Suprapubic skin (tissue), 4 donors: ENCODE measurements around the gene GBP5. TPM values are rescaled to one million over a fixed set of nuclear protein-coding genes. Genes with fewer than 3 reads are reported as not detected.
A peak's percentile ranks its signal among the peaks of the same experiment; 100 is the strongest.

Experiments used
- DNase-seq, 2 donors: peaks; one replicate each; pipeline ENCODE4 v3.0.0-alpha.2; 2019; ENCODE audit warnings: low spot score in 2 of 2
- H3K27ac ChIP-seq: fragments of 200-600 bp; sonication (generic); one replicate; pipeline ENCODE4 v1.5.1; 2019
- H3K27me3 ChIP-seq: fragments of 200-600 bp; sonication (generic); one replicate; pipeline ENCODE4 v1.5.1; 2019
- H3K36me3 ChIP-seq: fragments of 200-600 bp; sonication (generic); one replicate; pipeline ENCODE4 v1.5.1; 2019
- H3K4me1 ChIP-seq: fragments of 200-600 bp; sonication (generic); one replicate; pipeline ENCODE4 v1.5.1; 2019
- H3K4me3 ChIP-seq: fragments of 200-600 bp; sonication (generic); one replicate; pipeline ENCODE4 v1.5.1; 2019; ENCODE audit warnings: mild to moderate bottlenecking
- H3K9me3 ChIP-seq: fragments of 200-600 bp; sonication (generic); one replicate; pipeline ENCODE4 v1.5.1; 2019
- CTCF ChIP-seq, 2 donors: fragments of 200-600 bp in 1 of 2; fragments of 450-650 bp in 1 of 2; sonication (generic) in 1 of 2; IDR thresholded peaks; one replicate each; pipeline ENCODE4 v1.5.1; 2016 to 2019; ENCODE audit warnings: antibody characterized with exemption in 2 of 2, mild to moderate bottlenecking in 1 of 2, moderate library complexity in 1 of 2
- EP300 ChIP-seq: sonication (generic); formaldehyde crosslinking; IDR thresholded peaks from one replicate; pipeline ENCODE4 v1.6.1; 2017; ENCODE audit warnings: antibody characterized with exemption
- POLR2A ChIP-seq, 2 donors: fragments of 450-650 bp; IDR thresholded peaks; one replicate each; pipeline ENCODE4 v1.6.1; 2017; ENCODE audit warnings: antibody characterized with exemption in 2 of 2, mild to moderate bottlenecking in 2 of 2, moderate library complexity in 2 of 2
- POLR2AphosphoS5 ChIP-seq, 3 donors: sonication (generic); formaldehyde crosslinking; IDR thresholded peaks; one replicate each; pipeline ENCODE4 v1.6.1; 2017; ENCODE audit warnings: antibody characterized with exemption in 3 of 3
- WGBS: methylation state at CpG from one replicate; pipeline ENCODE4 v1.1.5; 2018; 5-methylcytosine and 5-hydroxymethylcytosine counted together
- total RNA-seq, 4 donors: library from RNA; depleted of rRNA; stranded (reverse); fragments of >200 nt; gene quantifications; one replicate each; pipeline ENCODE4 v1.1.0, GENCODE V29; 2016

Gene GBP5
- total RNA-seq, 4 donors from 2014 or later, result 0.21 to 0.38 (median 0.32) TPM; not detected in 1

GRCh38 chr1:89271341-89272015, 1.2 kb downstream of the GBP5 start:
- no peaks in the 10 kb centered on the region for H3K9me3 ChIP-seq
- H3K4me3 ChIP-seq, result peak overlapping the region; percentile 12
- peaks cover 13% of the 10 kb centered on the region for H3K4me1 ChIP-seq
- no peaks in the 10 kb centered on the region for H3K27me3 ChIP-seq
- H3K36me3 ChIP-seq, result no peaks in the 10 kb centered on the region
- DNase-seq, result no peak
- no peak overlapping the region for H3K27ac ChIP-seq
- TF ChIP-seq POLR2A (IDR thresholded peaks at IDR 0.05), result no peak
- TF ChIP-seq EP300, result no peak
- TF ChIP-seq CTCF (IDR thresholded peaks at IDR 0.05), result no peak
- TF ChIP-seq POLR2AphosphoS5 (IDR thresholded peaks at IDR 0.05), result no peak
- WGBS, result 50% methylated on average over 3 of the region's 3 CpGs

DNA sequence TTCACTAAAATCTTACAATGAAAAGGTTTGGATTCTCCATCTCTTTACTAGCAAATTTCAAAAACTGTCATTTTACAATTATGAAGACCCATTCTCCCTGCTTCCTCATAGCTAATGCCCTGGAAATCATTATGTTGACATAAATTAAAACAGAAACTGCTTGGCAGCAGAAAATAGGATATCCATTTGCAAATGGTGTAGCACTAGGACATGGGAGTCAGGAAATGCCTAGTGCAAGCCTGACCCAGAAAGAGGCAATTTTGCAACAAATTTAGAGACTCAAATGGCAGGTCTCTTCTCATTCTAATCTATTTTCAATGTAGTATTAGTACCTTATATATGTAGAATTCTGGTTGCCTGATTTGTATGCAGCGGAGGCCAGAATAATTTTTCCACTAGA, 2.2 kb downstream of the GBP5 start:
- no peak overlapping the region for H3K4me3 ChIP-seq
- no peak overlapping the region for H3K27ac ChIP-seq
- no peaks in the 10 kb centered on the region for H3K9me3 ChIP-seq
- TF ChIP-seq EP300 (no peak), CTCF (IDR thresholded peaks at IDR 0.05) (no peak), POLR2AphosphoS5 (IDR thresholded peaks at IDR 0.05) (no peak), POLR2A (IDR thresholded peaks at IDR 0.05) (no peak)
- H3K36me3 ChIP-seq, result no peaks in the 10 kb centered on the region
- DNase-seq, result no peak
- H3K27me3 ChIP-seq, result no peaks in the 10 kb centered on the region
- H3K4me1 ChIP-seq, result peaks cover 13% of the 10 kb centered on the region
- WGBS, result 84% methylated on average over 1 of the region's 1 CpG

GRCh38 chr1:89269277-89269676, 3.4 kb downstream of the GBP5 start:
- no peak for DNase-seq
- peaks cover 6% of the 10 kb centered on the region for H3K4me1 ChIP-seq
- TF ChIP-seq POLR2A (IDR thresholded peaks at IDR 0.05) (no peak), EP300 (no peak), CTCF (IDR thresholded peaks at IDR 0.05) (no peak), POLR2AphosphoS5 (IDR thresholded peaks at IDR 0.05) (no peak)
- 94% methylated on average over 5 of the region's 5 CpGs for WGBS
- H3K4me3 ChIP-seq, result no peak overlapping the region
- no peak overlapping the region for H3K27ac ChIP-seq
- no peaks in the 10 kb centered on the region for H3K36me3 ChIP-seq
- H3K9me3 ChIP-seq, result no peaks in the 10 kb centered on the region
- no peaks in the 10 kb centered on the region for H3K27me3 ChIP-seq

GRCh38 chr1:89262643-89263042, 10.0 kb downstream of the GBP5 start:
- H3K4me1 ChIP-seq, result peaks cover 28% of the 10 kb centered on the region
- no peak for TF ChIP-seq EP300
- DNase-seq, result no peak
- H3K4me3 ChIP-seq, result peak overlapping the region; percentile 8
- no peak overlapping the region for H3K27ac ChIP-seq
- no peaks in the 10 kb centered on the region for H3K27me3 ChIP-seq
- no peaks in the 10 kb centered on the region for H3K9me3 ChIP-seq
- H3K36me3 ChIP-seq, result no peaks in the 10 kb centered on the region
- 29% methylated on average over 2 of the region's 2 CpGs for WGBS

GRCh38 chr1:89261926-89262515, 10.6 kb downstream of the GBP5 start:
- Histone ChIP-seq H3K4me1 (peaks cover 28% of the 10 kb centered on the region), H3K4me3 (peak overlapping the region; percentile 8), H3K9me3 (no peaks in the 10 kb centered on the region), H3K27ac (no peak overlapping the region), H3K27me3 (no peaks in the 10 kb centered on the region), H3K36me3 (no peaks in the 10 kb centered on the region)
- DNase-seq, result no peak
- no peak for TF ChIP-seq EP300
- WGBS, result 18% methylated on average over 6 of the region's 6 CpGs

DNA sequence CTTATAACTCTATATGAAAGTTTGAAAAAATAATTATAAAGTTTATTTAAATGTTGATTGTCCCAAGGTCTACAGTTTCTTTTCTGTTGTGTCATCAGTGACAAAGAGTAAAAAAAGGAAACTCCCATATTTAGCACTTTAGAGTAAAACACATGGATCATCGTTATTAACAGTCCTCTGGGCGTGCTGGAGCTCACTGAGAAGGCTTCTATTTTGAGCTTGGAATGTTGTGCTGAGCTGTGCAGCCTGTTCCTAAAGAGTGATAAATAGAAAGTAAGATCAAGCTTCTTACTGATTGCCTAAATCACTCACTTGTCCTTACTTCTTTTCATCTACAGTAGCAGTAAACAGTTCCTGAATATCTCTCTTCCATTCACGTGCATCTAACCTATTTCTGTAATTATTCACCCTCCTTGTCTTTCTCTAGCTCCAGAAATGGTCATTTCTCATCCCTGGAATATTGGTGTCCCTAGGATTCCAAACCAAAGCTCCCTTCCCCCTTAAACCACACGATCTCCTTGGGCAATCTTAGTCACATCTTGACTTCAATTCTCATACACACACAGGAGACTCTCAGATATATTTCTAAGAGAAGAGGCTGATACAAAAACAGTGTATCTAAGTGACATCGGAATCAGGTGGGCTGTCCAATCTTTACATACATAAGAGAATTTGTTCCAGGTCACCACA, 11.9 kb downstream of the GBP5 start:
- 32% methylated on average over 5 of the region's 5 CpGs for WGBS
- Histone ChIP-seq H3K4me1 (peaks cover 28% of the 10 kb centered on the region), H3K9me3 (no peaks in the 10 kb centered on the region), H3K27me3 (no peaks in the 10 kb centered on the region), H3K27ac (no peak overlapping the region), H3K4me3 (no peak overlapping the region), H3K36me3 (no peaks in the 10 kb centered on the region)
- TF ChIP-seq POLR2AphosphoS5 (IDR thresholded peaks at IDR 0.05) (no peak), CTCF (IDR thresholded peaks at IDR 0.05) (no peak), POLR2A (IDR thresholded peaks at IDR 0.05) (no peak), EP300 (no peak)
- no peak for DNase-seq
